IPS-NIHi11 (cell line): ENCODE measurements around the gene CLHC1.
"Not testable (repeated sequence)": the region's sequence is repeated elsewhere in the genome, so short reads cannot be mapped to it uniquely, and the experiment has no call there.

ENCODE experiments used
- DNase-seq: peaks from one replicate; pipeline ENCODE4 v3.0.0; 2012; ENCODE audit warnings: mixed read lengths, low spot score

CLHC1 gene

GRCh38 chr2:55153584-55154299 is 78.4 kb downstream of the CLHC1 start:
- no peak for DNase-seq

- DNase-seq = no peak
These were observed 79.3 kb downstream of the CLHC1 start for GRCh38 chr2:55152475-55153412.

- no peak for DNase-seq
These were observed 80.2 kb downstream of the CLHC1 start for GRCh38 chr2:55151733-55152433.

- no peak for DNase-seq
These were observed 81.3 kb downstream of the CLHC1 start for GRCh38 chr2:55150834-55151233.

- no peak for DNase-seq
These were observed 83.8 kb downstream of the CLHC1 start for GRCh38 chr2:55148269-55148668.

- no peak for DNase-seq
These were observed 84.6 kb downstream of the CLHC1 start for GRCh38 chr2:55147531-55147930.

GRCh38 chr2:55147041-55147440 is 85.1 kb downstream of the CLHC1 start:
- no peak for DNase-seq

GRCh38 chr2:55146263-55146662 is 85.8 kb downstream of the CLHC1 start:
- DNase-seq = no peak

GRCh38 chr2:55144922-55145820 is 86.9 kb downstream of the CLHC1 start:
- DNase-seq = no peak

- DNase-seq = not testable (repeated sequence)
These were observed 88.4 kb downstream of the CLHC1 start for GRCh38 chr2:55143706-55144105.

- DNase-seq = no peak
These were observed 89.6 kb downstream of the CLHC1 start for GRCh38 chr2:55142518-55142917.

GRCh38 chr2:55141572-55142413 is 90.3 kb downstream of the CLHC1 start:
- DNase-seq = no peak

- DNase-seq = no peak
These were observed 91.5 kb downstream of the CLHC1 start for GRCh38 chr2:55140316-55141219.

GRCh38 chr2:55139305-55139704 is 92.8 kb downstream of the CLHC1 start:
- DNase-seq = no peak

- DNase-seq = no peak
These were observed 93.2 kb downstream of the CLHC1 start for GRCh38 chr2:55138882-55139229.

- no peak for DNase-seq
These were observed 93.8 kb downstream of the CLHC1 start for GRCh38 chr2:55138014-55138881.

GRCh38 chr2:55137024-55137958 is 94.8 kb downstream of the CLHC1 start:
- no peak for DNase-seq
